ENCODE results near the gene PARD6B. TPM values are rescaled to one million over a fixed set of nuclear protein-coding genes. Genes with fewer than 3 reads are reported as not detected.

PARD6B gene
- total and polyA plus RNA-seq, 10 donors: 0.97 to 7.5 (median 4.1) TPM

GRCh38 chr20:50722424-50723155 is 8.8 kb upstream of the PARD6B start:
- Histone ChIP-seq H3K27me3 (replicated peaks in 1 of 7) (no peaks in the 10 kb centered on the region), H3K4me3 (no peak overlapping the region), H3K9me3 (no peaks in the 10 kb centered on the region), H3K4me1 (peaks cover 0 to 21% (median 0%) of the 10 kb centered on the region in 6 donors), H3K36me3 (no peaks in the 10 kb centered on the region), H3K27ac (peak overlapping the region in 5 of 8 donors; percentile 20 to 79 (median 62))
- TF ChIP-seq POLR2A (IDR thresholded peaks at IDR 0.05) (no peak), CTCF (IDR thresholded peaks at IDR 0.05 in 8 of 11, conservative IDR thresholded peaks at IDR 0.05 in 3 of 11) (no peak), POLR2AphosphoS5 (IDR thresholded peaks at IDR 0.05) (no peak)
- WGBS, 5 donors: 81 to 86% (median 85%) methylated on average over 10 of the region's 10 CpGs
- DNase-seq: no peak
- intact Hi-C loops (cut with DNase I; ENCODE audit: low total_unique reads): no loop called here

GRCh38 chr20:50723672-50724071 is 7.7 kb upstream of the PARD6B start:
- Histone ChIP-seq H3K9me3 (no peaks in the 10 kb centered on the region), H3K4me1 (peaks cover 0 to 24% (median 0%) of the 10 kb centered on the region in 6 donors), H3K27ac (peak overlapping the region in 3 of 8 donors; percentile 54 to 79 (median 72)), H3K36me3 (no peaks in the 10 kb centered on the region), H3K27me3 (replicated peaks in 1 of 7) (no peaks in the 10 kb centered on the region), H3K4me3 (no peak overlapping the region)
- DNase-seq: no peak
- WGBS, 5 donors: 85 to 93% (median 88%) methylated on average over 9 of the region's 9 CpGs
- intact Hi-C loops (cut with DNase I; ENCODE audit: low total_unique reads): no loop called here
- TF ChIP-seq POLR2AphosphoS5 (IDR thresholded peaks at IDR 0.05): no peak
- TF ChIP-seq POLR2A (IDR thresholded peaks at IDR 0.05): no peak
- no peak for TF ChIP-seq CTCF (IDR thresholded peaks at IDR 0.05 in 8 of 11, conservative IDR thresholded peaks at IDR 0.05 in 3 of 11)

GRCh38 chr20:50724112-50724725 is 7.2 kb upstream of the PARD6B start:
- no peaks in the 10 kb centered on the region for H3K27me3 ChIP-seq (replicated peaks in 1 of 7)
- peak overlapping the region in 7 of 8 donors; percentile 26 to 79 (median 54) for H3K27ac ChIP-seq
- H3K4me1 ChIP-seq: peaks cover 0 to 24% (median 0%) of the 10 kb centered on the region in 6 donors
- intact Hi-C loops (cut with DNase I; ENCODE audit: low total_unique reads): no loop called here
- WGBS, 5 donors: 81 to 87% (median 86%) methylated on average over 7 of the region's 7 CpGs
- no peak for TF ChIP-seq CTCF (IDR thresholded peaks at IDR 0.05 in 8 of 11, conservative IDR thresholded peaks at IDR 0.05 in 3 of 11)
- no peak overlapping the region for H3K4me3 ChIP-seq
- H3K36me3 ChIP-seq: no peaks in the 10 kb centered on the region
- no peaks in the 10 kb centered on the region for H3K9me3 ChIP-seq
- no peak for DNase-seq

All from spleen (tissue), 11 donors.